Liver (tissue), 9 donors: ENCODE measurements around the gene CHKB. TPM values are rescaled to one million over a fixed set of nuclear protein-coding genes. Genes with fewer than 3 reads are reported as not detected.

Experiments
- DNase-seq: peaks from one replicate; pipeline ENCODE4 v3.0.0-alpha.2; 2017; ENCODE audit warnings: low spot score
- H3K27ac ChIP-seq, 2 donors: one replicate each; pipeline ENCODE4 v1.7.0; 2013; ENCODE audit warnings: inconsistent platforms in 2 of 2, low read length in 2 of 2, control low read depth in 1 of 2, low read depth in 1 of 2, mild to moderate bottlenecking in 1 of 2
- H3K27me3 ChIP-seq, 4 donors: one replicate each; pipeline versions ENCODE4 v1.6.1 to v1.7.0; 2013; ENCODE audit warnings: low read length in 3 of 4, inconsistent platforms in 1 of 4, mild to moderate bottlenecking in 1 of 4, moderate library complexity in 1 of 4; ENCODE audit not compliant: control insufficient read depth in 4 of 4, insufficient read depth in 4 of 4
- H3K36me3 ChIP-seq, 4 donors: one replicate each; pipeline versions ENCODE4 v1.6.1 to v1.7.0; 2013; ENCODE audit warnings: low read length in 3 of 4, mild to moderate bottlenecking in 3 of 4, low read depth in 1 of 4, moderate library complexity in 1 of 4; ENCODE audit not compliant: control insufficient read depth in 4 of 4, insufficient read depth in 3 of 4
- H3K4me1 ChIP-seq, 4 donors: one replicate each; pipeline versions ENCODE4 v1.6.1 to v1.7.0; 2013; ENCODE audit warnings: low read length in 3 of 4, mild to moderate bottlenecking in 3 of 4, moderate library complexity in 1 of 4; ENCODE audit not compliant: control insufficient read depth in 4 of 4, insufficient read depth in 4 of 4
- H3K4me3 ChIP-seq, 3 donors: one replicate each; pipeline versions ENCODE4 v1.6.1 to v1.7.0; 2013; ENCODE audit warnings: low read length in 3 of 3, control low read depth in 1 of 3, low read depth in 1 of 3, mild to moderate bottlenecking in 1 of 3
- H3K9ac ChIP-seq, 2 donors: one replicate each; pipeline ENCODE4 v1.7.0; 2013; ENCODE audit warnings: low read length in 2 of 2, mild to moderate bottlenecking in 2 of 2, moderate library complexity in 2 of 2, control low read depth in 1 of 2, low read depth in 1 of 2
- H3K9me3 ChIP-seq, 4 donors: one replicate each; pipeline versions ENCODE4 v1.6.1 to v1.7.0; 2013; ENCODE audit warnings: low read length in 3 of 4; ENCODE audit not compliant: control insufficient read depth in 4 of 4
- EGR1 ChIP-seq, 2 donors: IDR thresholded peaks; 2 replicates each; pipeline ENCODE4 v1.6.1; 2016 to 2018; ENCODE audit warnings: antibody characterized with exemption in 2 of 2, low read depth in 2 of 2
- FOXA1 ChIP-seq: IDR thresholded peaks from 2 replicates; pipeline ENCODE4 v1.6.1; 2016; ENCODE audit warnings: antibody characterized with exemption
- FOXA2 ChIP-seq: IDR thresholded peaks from 2 replicates; pipeline ENCODE4 v1.6.1; 2016; ENCODE audit warnings: antibody characterized with exemption
- GABPA ChIP-seq, 2 donors: IDR thresholded peaks in 1 of 2; conservative IDR thresholded peaks in 1 of 2; 2 replicates each; pipeline ENCODE4 v1.6.1; 2016; ENCODE audit warnings: antibody characterized with exemption in 2 of 2, mild to moderate bottlenecking in 1 of 2, moderate library complexity in 1 of 2
- HNF4A ChIP-seq, 2 donors: conservative IDR thresholded peaks; 2 replicates each; pipeline ENCODE4 v1.6.1; 2016; ENCODE audit warnings: antibody characterized with exemption in 2 of 2, mild to moderate bottlenecking in 2 of 2
- HNF4G ChIP-seq: IDR thresholded peaks from 2 replicates; pipeline ENCODE4 v1.6.1; 2016; ENCODE audit warnings: antibody characterized with exemption
- JUND ChIP-seq, 2 donors: IDR thresholded peaks; 2 replicates each; pipeline ENCODE4 v1.6.1; 2016; ENCODE audit warnings: antibody characterized with exemption in 2 of 2
- NR2F2 ChIP-seq: IDR thresholded peaks from 2 replicates; pipeline ENCODE4 v1.6.1; 2016; ENCODE audit warnings: antibody characterized with exemption
- RAD21 ChIP-seq, 2 donors: IDR thresholded peaks; 2 replicates each; pipeline ENCODE4 v1.6.1; 2016; ENCODE audit warnings: antibody characterized with exemption in 2 of 2, mild to moderate bottlenecking in 2 of 2
- RXRA ChIP-seq, 2 donors: IDR thresholded peaks; 2 replicates each; pipeline ENCODE4 v1.6.1; 2017 to 2018; ENCODE audit warnings: antibody characterized with exemption in 2 of 2, mild to moderate bottlenecking in 1 of 2
- SP1 ChIP-seq: IDR thresholded peaks from 2 replicates; pipeline ENCODE4 v1.6.1; 2018; ENCODE audit warnings: antibody characterized with exemption, mild to moderate bottlenecking
- TAF1 ChIP-seq: conservative IDR thresholded peaks from 2 replicates; pipeline ENCODE4 v1.6.1; 2016; ENCODE audit warnings: antibody characterized with exemption, mild to moderate bottlenecking
- YY1 ChIP-seq: IDR thresholded peaks from 2 replicates; pipeline ENCODE4 v1.6.1; 2016; ENCODE audit warnings: antibody characterized with exemption, mild to moderate bottlenecking
- WGBS: extraction: QIAGEN DNeasy Blood & Tissue Kit; methylation state at CpG from one replicate; pipeline ENCODE4 v1.1.7; 2013; 5-methylcytosine and 5-hydroxymethylcytosine counted together
- polyA plus RNA-seq, 2 donors: library from polyadenylated mRNA; stranded (reverse) in 1 of 2; unstranded in 1 of 2; fragments of 200-250 nt in 1 of 2; fragments of >200 nt in 1 of 2; fragmentation: Nextera tagmentation in 1 of 2; extraction: Ambion mirVana in 1 of 2; gene quantifications; one replicate each; pipeline versions ENCODE4 v1.2.1 to v1.2.3, GENCODE V29; 2013 to 2015
- total RNA-seq, 2 donors: library from RNA; depleted of rRNA; stranded (reverse); fragments of >200 nt; gene quantifications; one replicate each; pipeline ENCODE4 v1.2.3, GENCODE V29; 2014
- TF ChIP-seq, protein P1 (sequence below): IDR thresholded peaks from 2 replicates; pipeline ENCODE4 v1.6.1; 2016; ENCODE audit warnings: antibody characterized with exemption
- TF ChIP-seq, protein P2 (sequence below): fragments of 150-350 bp; IDR thresholded peaks from 2 replicates; pipeline ENCODE4 v1.5.1; 2017; ENCODE audit warnings: improper control_type of control experiment, low read depth, low read length; ENCODE audit not compliant: missing input control
- TF ChIP-seq, protein P3 (sequence below): IDR thresholded peaks from 2 replicates; pipeline ENCODE4 v1.6.1; 2016; ENCODE audit warnings: antibody characterized with exemption, mild to moderate bottlenecking
- TF ChIP-seq, protein P4 (sequence below): IDR thresholded peaks from 2 replicates; pipeline ENCODE4 v1.6.1; 2016; ENCODE audit warnings: antibody characterized with exemption
- donor health status: healthy.
- donor health status: healthy.
- donor health status: healthy.
- donor health status: healthy.
- donor health status: healthy.

The CHKB gene
- total and polyA plus RNA-seq, 4 donors = 17.9 to 24.2 (median 20.6) TPM

DNA sequence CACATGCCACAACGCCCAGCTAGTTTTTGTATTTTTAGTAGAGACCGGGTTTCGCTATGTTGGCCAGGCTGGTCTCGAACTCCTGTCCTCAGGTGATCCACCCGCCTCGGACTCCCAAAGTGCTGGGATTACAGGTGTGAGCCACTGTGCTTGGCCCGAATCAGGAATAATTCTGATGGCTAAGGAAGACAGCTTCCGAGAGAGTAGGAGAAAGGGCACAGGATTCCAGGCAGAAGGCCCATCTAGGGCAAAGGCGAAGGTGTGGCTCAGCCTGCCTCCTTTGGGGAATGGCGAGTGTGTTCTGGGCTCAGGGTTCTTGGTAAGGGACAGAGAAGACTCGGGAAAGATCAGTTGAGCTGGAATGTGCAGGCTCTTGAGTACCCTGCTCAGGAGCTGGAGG is 18.4 kb downstream of the CHKB start:
- TF ChIP-seq GABPA (IDR thresholded peaks at IDR 0.05 in 1 of 2, conservative IDR thresholded peaks at IDR 0.05 in 1 of 2) (no peak), RXRA (IDR thresholded peaks at IDR 0.05) (peak in 1 of 2 donors; percentile 59)
- Histone ChIP-seq H3K4me1 (peaks cover 3 to 16% (median 10%) of the 10 kb centered on the region in 4 donors), H3K9ac (peak overlapping the region; percentile 17 to 85), H3K27ac (peak overlapping the region; percentile 90 to 93), H3K4me3 (peak overlapping the region in 1 of 3 donors; percentile 24), H3K27me3 (no peaks in the 10 kb centered on the region), H3K36me3 (peaks cover 0 to 3% (median 0%) of the 10 kb centered on the region in 4 donors), H3K9me3 (no peaks in the 10 kb centered on the region)
- DNase-seq = no peak
- WGBS = 68% methylated on average over 11 of the region's 11 CpGs

DNA sequence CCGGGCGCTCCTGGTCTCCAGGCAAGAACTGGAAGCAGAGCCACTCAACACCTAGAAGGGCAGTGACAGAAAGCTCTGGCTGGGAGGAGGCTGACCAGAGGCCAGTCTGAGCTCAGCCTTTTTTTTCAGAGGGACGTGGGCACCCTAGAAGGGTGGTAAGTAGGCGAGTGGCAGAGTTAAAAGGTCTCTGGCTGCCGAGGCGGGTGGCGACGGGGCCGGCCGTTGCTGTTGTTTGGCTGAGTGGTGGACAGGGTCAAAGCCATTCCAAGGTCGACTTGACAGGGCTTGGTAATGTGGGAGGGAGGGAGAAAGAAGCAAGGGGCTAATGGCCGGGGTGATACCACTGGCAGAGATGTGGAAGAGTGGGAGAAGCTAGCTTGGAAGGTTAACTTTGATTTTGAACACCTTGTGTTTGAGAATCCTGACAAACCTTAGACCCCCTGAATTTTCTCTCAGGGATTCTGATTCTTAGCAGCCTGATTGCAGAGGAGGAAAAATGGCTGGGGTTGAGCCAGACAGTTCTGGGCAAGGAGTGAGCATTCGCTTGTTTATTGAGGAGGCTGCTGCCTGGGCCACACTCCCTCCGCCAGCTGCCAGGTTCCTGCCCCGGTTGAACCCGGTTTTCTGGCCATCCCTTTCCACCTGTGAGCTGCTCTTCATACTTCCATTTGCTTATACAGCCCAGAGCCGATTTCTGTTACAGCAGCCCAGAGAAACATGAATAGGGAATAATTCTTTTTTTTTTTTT is 19.1 kb downstream of the CHKB start:
- Histone ChIP-seq H3K36me3 (no peaks in the 10 kb centered on the region), H3K27me3 (no peaks in the 10 kb centered on the region), H3K27ac (peak overlapping the region; percentile 90 to 93), H3K9me3 (no peaks in the 10 kb centered on the region), H3K4me1 (peaks cover 2 to 11% (median 5%) of the 10 kb centered on the region in 4 donors), H3K9ac (peak overlapping the region; percentile 85 to 90), H3K4me3 (peak overlapping the region; percentile 76 to 81 (median 77))
- TF ChIP-seq JUND (IDR thresholded peaks at IDR 0.05) (no peak), YY1 (peak; percentile 77), RXRA (IDR thresholded peaks at IDR 0.05) (peak in 1 of 2 donors; percentile 43)
- 9% methylated on average over 17 of the region's 17 CpGs for WGBS
- DNase-seq = no peak

DNA sequence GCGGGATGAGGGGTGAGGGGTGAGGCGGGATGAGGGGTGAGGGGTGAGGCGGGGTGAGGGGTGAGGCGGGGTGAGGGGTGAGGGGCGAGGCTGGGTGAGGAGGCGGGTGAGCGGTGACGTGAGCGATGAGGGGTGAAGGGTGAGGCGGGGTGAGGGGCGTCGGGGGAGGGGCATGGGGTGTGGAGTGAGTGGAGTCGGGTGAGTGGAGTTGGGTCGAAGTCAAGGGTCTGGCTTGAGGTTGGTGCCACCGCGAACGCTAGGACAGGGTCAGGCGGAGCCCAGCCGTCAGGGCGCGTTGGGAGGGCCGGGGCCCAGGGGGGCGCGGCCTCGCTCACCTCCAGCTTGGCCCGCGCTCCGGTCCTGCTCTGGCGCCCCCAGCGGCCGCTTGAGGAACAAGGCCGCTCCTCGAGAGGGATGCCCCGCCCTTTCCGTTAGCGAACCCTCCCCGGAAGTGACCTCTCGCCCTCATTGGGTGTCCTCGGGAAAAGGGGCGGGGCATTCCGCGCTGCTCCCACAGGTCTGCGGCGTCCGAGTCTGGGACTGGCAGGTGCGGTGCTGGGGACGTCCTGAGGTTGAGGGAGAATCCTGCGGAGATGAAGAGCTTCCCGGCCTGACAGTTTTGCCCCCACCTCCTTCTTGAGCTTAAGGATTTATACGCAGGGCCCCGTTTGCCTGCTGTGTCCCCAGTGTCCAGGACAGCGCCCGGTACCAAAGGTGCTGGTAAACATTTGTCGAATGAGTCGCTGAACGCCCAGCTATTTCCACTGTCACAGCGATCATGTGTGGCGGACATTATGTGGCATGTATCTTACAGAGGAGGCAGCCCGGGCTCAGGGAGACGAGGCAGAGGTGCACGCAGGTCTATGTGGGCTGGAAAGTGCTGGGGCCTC is 19.9 kb downstream of the CHKB start, which contains the start of gene SYCE3:
SYCE3 (minus strand) TSS at position 397 of the 890 bp plus-strand sequence. CDS start 6,514 bp downstream, outside the sequence.
- Histone ChIP-seq H3K36me3 (no peaks in the 10 kb centered on the region), H3K4me3 (peak within 1 kb of the TSS; percentile 76 to 81 (median 77)), H3K4me1 (peaks cover 0 to 8% (median 4%) of the 10 kb centered on the region in 4 donors), H3K9me3 (no peaks in the 10 kb centered on the region), H3K27me3 (no peaks in the 10 kb centered on the region), H3K27ac (peak within 1 kb of the TSS; percentile 90 to 93), H3K9ac (peak within 1 kb of the TSS; percentile 85 to 90)
- 3% methylated on average over 60 of the region's 61 CpGs for WGBS
- TF ChIP-seq SP1 = peak; percentile 80
- TF ChIP-seq RXRA (IDR thresholded peaks at IDR 0.05) = peak; percentile 58 to 67
- TF ChIP-seq NR2F2 = peak; percentile 90
- TF ChIP-seq, protein P1, sequence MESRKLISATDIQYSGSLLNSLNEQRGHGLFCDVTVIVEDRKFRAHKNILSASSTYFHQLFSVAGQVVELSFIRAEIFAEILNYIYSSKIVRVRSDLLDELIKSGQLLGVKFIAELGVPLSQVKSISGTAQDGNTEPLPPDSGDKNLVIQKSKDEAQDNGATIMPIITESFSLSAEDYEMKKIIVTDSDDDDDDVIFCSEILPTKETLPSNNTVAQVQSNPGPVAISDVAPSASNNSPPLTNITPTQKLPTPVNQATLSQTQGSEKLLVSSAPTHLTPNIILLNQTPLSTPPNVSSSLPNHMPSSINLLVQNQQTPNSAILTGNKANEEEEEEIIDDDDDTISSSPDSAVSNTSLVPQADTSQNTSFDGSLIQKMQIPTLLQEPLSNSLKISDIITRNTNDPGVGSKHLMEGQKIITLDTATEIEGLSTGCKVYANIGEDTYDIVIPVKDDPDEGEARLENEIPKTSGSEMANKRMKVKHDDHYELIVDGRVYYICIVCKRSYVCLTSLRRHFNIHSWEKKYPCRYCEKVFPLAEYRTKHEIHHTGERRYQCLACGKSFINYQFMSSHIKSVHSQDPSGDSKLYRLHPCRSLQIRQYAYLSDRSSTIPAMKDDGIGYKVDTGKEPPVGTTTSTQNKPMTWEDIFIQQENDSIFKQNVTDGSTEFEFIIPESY = no peak
- no peak for TF ChIP-seq HNF4G
- peak; percentile 49 for TF ChIP-seq YY1
- peak; percentile 41 to 47 for TF ChIP-seq HNF4A (conservative IDR thresholded peaks at IDR 0.05)
- TF ChIP-seq FOXA1 = peak; percentile 40
- TF ChIP-seq, protein P2, sequence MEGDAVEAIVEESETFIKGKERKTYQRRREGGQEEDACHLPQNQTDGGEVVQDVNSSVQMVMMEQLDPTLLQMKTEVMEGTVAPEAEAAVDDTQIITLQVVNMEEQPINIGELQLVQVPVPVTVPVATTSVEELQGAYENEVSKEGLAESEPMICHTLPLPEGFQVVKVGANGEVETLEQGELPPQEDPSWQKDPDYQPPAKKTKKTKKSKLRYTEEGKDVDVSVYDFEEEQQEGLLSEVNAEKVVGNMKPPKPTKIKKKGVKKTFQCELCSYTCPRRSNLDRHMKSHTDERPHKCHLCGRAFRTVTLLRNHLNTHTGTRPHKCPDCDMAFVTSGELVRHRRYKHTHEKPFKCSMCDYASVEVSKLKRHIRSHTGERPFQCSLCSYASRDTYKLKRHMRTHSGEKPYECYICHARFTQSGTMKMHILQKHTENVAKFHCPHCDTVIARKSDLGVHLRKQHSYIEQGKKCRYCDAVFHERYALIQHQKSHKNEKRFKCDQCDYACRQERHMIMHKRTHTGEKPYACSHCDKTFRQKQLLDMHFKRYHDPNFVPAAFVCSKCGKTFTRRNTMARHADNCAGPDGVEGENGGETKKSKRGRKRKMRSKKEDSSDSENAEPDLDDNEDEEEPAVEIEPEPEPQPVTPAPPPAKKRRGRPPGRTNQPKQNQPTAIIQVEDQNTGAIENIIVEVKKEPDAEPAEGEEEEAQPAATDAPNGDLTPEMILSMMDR = peak; percentile 96
- peak in 1 of 2 donors; percentile 51 for TF ChIP-seq EGR1 (IDR thresholded peaks at IDR 0.05; ENCODE audit: low read depth in 2 of 2)
- TF ChIP-seq, protein P3, sequence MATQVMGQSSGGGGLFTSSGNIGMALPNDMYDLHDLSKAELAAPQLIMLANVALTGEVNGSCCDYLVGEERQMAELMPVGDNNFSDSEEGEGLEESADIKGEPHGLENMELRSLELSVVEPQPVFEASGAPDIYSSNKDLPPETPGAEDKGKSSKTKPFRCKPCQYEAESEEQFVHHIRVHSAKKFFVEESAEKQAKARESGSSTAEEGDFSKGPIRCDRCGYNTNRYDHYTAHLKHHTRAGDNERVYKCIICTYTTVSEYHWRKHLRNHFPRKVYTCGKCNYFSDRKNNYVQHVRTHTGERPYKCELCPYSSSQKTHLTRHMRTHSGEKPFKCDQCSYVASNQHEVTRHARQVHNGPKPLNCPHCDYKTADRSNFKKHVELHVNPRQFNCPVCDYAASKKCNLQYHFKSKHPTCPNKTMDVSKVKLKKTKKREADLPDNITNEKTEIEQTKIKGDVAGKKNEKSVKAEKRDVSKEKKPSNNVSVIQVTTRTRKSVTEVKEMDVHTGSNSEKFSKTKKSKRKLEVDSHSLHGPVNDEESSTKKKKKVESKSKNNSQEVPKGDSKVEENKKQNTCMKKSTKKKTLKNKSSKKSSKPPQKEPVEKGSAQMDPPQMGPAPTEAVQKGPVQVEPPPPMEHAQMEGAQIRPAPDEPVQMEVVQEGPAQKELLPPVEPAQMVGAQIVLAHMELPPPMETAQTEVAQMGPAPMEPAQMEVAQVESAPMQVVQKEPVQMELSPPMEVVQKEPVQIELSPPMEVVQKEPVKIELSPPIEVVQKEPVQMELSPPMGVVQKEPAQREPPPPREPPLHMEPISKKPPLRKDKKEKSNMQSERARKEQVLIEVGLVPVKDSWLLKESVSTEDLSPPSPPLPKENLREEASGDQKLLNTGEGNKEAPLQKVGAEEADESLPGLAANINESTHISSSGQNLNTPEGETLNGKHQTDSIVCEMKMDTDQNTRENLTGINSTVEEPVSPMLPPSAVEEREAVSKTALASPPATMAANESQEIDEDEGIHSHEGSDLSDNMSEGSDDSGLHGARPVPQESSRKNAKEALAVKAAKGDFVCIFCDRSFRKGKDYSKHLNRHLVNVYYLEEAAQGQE = peak; percentile 93
- TF ChIP-seq, protein P4, sequence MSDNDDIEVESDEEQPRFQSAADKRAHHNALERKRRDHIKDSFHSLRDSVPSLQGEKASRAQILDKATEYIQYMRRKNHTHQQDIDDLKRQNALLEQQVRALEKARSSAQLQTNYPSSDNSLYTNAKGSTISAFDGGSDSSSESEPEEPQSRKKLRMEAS = no peak
- no peak for TF ChIP-seq FOXA2
- peak; percentile 66 to 92 for TF ChIP-seq GABPA (IDR thresholded peaks at IDR 0.05 in 1 of 2, conservative IDR thresholded peaks at IDR 0.05 in 1 of 2)
- TF ChIP-seq RAD21 (IDR thresholded peaks at IDR 0.05) = peak; percentile 75 to 82
- peak; percentile 85 for TF ChIP-seq TAF1
- peak; percentile 98 for DNase-seq
